ENCODE data around the gene LCA5L.

Gene LCA5L

DNA sequence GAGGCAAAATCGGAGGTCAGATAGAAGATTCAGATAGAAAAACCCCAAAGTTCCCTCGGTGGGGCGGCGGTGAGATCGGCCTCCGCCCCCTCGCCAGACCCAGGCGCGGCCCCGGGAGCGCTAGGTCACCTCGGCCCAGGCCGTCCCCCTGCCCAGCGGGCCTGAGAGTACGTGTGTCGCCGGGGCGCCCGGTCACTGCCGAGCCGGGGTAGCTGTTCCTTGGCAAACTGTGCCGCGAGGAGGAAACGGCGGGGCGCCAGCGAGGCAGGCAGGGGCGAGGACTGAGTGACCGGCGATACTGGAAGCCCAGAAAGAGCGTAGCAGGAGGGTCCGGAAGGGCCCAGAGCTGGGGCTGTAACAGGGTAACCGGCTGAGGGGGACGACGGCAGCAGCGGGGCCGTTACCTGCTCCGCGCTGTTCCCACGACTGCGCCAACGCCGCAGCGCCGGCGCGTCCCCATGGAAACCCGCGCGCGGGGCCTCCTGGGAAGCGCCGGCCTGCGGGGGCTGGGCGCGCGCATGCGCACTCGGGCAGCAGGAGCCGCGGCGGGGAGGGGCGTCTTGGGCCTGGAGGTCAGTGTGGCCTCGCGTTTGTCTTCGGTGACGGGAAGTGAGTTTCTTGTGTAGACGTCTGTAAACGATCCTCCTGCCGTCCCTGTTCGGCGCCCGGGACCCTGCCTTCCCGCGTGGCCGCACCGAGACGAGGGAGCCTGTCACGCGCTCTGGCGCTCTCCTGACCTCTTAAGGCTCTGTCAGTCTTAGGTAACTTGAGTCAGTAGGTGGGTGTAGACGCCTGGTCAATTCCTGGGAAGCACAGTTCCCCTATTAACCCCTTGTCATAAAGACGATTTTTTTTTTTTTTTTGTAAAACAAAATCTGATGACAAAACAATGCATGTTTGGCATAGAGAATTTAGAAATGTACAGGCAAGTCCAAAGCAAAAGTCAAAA, at the start of gene LCA5L:
Gene LCA5L, minus strand, starts transcription at position 458 of the 949 bp plus-strand sequence. CDS start 17,285 bp downstream, outside the sequence.
- peak; percentile 94 for DNase-seq

DNA sequence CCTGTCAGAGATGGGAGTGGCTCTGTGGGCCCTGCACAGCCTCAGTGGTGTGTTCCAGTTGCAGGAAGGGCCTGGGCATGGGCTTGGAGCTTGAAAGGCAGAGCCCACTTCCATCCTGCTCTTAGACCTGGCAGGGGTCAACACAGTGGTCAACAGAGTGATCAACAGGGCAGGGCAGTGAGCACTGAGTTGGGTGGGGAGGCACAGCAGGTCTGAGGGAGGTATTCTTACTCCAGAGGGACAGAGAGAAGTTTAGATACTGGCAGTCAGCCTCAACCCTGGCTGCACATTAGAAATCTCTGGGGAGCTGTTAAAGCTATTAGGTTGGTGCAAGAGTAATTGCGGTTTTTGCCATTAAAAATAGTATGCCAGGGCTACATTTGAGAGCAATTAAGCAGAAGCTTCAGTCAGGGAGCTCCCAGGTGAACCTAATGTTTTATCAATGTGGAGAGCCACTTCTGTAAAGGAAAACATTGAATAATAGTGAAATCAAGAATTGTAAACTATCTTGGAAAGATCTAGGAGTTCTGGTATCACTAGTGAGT, 43.9 kb upstream of the LCA5L start:
- no peak for DNase-seq

DNA sequence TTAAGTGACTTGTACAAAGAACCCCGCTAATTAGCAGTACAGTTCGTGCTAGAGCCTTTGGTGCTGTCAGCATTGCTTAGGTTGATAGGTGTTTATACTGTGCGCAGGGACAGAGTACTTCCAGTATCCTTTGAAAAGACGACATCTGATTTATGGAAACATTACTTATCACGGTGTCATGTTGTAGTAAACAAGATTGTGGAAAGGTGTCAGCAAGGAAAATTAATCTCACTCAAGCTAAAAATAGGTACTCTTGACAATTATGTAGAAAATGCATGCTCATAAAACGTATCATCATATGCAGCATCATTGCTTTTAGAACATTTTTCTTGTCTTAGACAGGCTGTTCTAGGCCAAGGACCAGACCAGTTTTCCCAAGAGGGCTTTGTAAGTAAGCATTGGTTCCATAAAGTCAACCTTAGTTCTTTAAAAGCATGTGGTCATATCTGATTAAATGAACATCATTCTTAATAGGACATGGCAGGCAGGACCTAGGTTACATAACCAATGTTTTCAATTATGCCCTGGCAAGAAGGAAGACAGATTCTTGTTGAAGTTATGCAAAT, 39.2 kb upstream of the LCA5L start:
- no peak for DNase-seq

GRCh38 chr21:39483917-39484316, 38.3 kb upstream of the LCA5L start:
- no peak for DNase-seq

- no peak for DNase-seq
Observed at GRCh38 chr21:39481886-39482285, 36.3 kb upstream of the LCA5L start.

DNA sequence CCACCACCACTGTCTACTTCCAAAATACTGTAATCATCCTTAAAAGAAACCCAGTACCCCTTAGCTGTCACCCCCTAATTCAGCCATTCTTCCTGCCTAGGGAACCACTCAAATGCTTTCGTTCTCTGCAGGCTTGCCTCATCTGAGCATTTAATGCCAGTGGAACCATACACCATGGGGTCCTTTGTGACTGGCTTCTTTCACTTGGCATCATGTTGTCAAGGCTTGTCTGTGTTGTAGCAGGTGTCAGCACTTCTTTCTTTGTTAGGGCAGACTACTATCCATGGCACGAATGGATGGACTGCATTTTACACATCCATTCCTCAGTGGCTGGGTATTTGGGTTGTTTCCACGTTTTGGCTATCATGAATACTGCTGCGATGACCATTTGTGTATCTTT, 34.7 kb upstream of the LCA5L start:
- no peak for DNase-seq

DNA sequence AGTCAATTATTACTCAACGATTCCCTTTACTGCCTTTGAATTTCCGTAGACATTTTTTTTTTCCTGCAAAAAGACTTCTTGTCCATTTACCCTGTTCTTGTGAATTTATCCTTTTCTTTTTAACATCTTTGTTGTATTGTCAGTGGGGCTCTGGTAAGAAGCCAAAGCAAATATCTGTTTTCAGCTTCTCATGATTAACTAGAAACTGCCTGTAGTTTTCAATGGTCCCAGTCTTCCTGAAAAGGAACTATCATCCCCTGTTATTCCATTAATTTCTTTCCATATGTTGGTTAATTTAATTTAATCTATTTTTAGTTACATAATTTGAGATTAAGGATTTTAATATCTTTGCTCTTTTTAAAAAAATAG, 34.2 kb upstream of the LCA5L start:
- no peak for DNase-seq

DNA sequence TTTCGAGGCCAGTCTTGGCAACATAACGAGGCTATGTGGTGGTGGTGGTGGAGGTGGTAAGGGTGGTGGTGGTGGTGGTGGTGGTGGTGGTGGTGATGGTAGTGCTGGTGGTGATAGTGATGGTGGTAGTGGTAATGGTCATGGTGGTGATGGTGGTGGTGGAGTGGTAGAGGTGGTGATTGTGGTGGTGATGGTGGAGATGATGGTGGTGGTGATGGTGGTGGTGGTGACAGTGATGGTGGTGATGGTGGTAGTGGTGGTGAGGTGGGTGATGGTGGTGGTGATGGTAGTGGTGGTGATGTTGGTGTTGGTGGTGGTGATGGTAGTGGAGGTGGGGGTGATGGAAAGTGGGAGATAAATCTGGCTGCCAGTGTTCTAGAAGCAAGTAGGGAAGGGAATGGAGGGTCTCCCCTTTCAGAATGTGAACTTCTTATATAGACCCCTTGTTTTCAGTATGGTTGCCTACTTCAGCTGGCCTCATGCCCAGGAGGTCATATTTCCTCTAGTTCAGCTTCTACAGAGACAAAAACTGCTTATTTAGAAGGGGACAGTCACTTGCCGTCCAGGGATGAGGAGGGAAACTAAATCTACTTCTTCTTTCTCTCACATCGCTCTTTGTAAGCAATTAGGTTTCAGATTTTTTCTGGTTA, 33.7 kb upstream of the LCA5L start:
- no peak for DNase-seq

DNA sequence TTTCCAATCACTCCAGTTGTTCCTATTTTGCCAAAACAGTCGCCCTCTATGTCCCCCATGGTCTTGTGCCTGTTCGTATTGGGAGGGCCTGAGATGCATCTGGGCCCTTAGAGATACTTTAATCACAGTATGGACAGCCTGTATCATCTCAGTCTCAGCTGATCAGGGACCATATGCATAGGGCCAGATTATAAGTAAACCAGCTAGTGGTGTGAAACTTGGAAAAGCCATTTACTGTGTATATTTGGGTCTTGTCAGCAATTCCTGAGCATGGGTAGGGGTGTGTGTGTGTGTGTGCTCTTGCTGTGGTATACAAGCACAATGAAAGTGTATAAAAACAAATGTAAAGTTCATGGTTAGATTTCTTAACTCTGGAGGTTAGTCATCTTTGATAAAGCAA, 29.0 kb upstream of the LCA5L start:
- no peak for DNase-seq

DNA sequence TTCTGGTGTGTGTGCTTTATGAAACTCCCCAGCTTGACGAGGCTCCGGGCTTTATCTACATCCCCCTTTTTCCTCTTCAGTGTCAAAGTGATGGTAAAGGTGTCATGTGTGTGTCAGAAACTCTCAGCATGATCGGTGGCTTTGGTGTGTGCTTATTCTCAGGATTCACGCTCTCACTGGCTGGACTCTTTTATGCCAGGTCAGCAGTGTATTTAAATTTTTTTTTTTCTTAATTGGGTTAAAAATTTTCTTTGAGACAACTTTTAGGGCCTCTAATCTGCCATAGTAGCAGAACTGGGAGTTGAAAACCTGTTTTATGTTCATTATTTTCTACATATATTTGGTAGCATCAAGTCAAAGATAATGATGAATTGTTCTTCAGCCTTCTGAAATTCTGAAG, 27.2 kb upstream of the LCA5L start:
- DNase-seq: no peak

DNA sequence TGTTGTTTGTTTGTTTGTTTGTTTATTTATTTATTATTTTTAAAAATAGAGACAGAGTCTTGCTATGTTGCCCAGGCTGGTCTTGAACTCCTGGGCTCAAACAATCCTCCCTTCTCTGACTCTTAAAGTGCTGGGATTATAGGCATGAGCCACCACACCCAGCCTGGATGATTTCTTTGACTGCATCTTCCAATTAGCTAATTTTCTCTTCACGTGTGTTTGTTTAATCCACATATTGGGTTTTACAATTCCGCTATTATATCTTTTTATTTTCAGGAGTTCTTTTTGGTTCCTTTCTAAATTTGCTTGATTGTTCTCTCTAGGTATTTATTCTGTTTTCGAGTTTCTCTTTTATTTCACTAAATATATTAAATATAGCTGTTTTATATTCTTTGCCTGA, 26.0 kb upstream of the LCA5L start:
- DNase-seq: no peak

DNA sequence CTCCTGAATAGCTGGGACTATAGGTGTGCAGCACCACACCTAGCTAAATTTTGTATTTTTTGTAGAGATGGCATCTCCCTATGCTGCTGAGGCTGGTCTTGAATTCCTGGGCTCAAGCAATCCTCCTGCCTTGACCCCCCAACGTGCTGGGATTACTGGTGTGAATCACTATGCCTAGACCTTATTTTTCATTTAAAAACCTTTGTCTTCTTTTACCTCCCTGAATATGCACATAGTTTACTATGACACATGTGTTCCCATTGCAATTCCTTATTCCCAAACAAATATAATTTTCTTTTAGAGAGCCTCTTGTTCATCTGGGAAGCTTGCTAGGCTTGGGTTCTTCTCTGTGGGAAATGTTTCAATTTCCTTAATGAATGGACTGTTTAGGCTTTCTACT, 23.0 kb upstream of the LCA5L start:
- no peak for DNase-seq

DNA sequence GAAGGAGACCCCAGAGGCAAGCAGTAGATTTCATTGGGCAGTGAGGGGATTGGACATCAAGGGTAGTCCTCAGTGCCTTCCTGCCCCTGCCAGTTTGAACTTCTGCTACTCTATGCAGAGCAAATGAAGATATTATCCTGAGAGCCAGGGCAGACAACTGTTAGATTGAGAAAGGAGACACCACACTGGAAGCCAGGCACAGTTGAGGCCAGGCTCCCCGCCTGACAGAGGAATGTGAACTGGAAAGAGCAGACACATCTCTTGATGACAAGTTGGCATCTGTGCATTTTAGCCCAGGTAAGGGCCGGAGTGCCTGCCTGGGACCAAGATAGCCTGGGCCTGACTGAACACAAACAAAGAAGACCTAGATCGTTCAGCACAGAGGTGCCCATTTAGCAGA, 22.2 kb upstream of the LCA5L start:
- DNase-seq: no peak

DNA sequence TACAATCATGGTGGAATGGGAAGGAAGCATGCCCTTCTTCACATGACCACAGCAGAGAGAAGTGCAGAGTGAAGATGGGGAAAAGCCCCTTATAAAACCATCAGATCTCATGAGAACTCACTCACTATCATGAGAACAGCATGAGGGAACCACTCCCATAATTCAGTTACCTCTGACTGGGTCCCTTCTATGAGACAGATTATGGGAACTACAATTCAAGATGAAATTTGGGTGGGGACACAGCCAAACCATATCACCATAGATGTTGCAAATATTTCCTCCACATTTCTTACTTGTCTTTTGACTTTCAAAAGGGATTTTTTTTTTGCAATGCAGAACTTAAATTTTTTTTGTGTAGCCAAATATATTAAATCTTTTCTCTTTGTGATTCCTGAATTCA, 21.0 kb upstream of the LCA5L start:
- no peak for DNase-seq

DNA sequence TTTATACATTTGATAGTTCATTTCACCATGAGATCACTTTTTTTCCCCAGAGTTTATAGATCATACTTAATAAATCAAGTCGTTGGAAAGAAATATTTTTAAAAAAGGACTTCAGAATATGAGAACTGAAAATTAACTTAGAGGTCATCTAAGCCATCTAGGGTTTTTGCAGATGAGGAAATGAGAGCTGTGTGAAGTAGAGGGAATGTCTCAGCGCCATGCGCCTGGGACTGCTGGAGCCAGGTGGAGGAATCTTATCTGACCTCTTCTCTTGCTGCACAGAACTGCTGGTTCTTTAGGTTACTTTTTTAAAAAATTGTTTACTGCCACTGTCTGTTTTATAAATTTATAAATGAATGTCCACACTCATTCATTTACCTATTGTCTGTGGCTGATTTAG, 17.7 kb upstream of the LCA5L start:
- no peak for DNase-seq

DNA sequence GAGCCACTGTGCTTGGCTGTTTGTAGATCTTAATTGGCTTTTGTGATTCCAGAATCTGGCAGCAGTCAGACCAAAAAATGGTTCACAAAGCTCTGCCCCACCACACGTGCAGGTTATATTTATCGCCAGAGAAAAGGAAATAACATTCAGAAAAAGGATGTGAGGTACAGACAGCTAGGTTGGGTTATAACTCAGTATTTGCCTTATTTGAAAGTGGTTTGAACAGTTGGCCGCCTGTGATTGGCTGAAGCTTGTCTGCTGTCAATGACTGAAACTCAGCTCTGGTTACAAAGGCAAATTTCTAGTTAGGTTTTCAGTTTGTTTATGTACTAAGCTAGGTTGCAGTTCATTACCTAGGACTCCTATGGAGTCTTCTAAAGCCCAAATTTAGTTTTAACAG, 15.8 kb upstream of the LCA5L start:
- no peak for DNase-seq

- peak; percentile 15 for DNase-seq
Observed at GRCh38 chr21:39456665-39457064, 11.1 kb upstream of the LCA5L start.

GRCh38 chr21:39454949-39455668, 9.5 kb upstream of the LCA5L start:
- no peak for DNase-seq

- no peak for DNase-seq
Observed at GRCh38 chr21:39453571-39454179, 8.1 kb upstream of the LCA5L start.

- no peak for DNase-seq
Observed at GRCh38 chr21:39452970-39453342, 7.4 kb upstream of the LCA5L start.

- DNase-seq: no peak
Observed at GRCh38 chr21:39452207-39452969, 6.8 kb upstream of the LCA5L start.

Measured in hematopoietic multipotent progenitor cell treated with erythropoietin and hydrocortisone succinate and interleukin-3 and kit ligand, for 6 days (in vitro differentiated cells).